H9 (cell line): ENCODE data around the gene ASTN2. TPM values are rescaled to one million over a fixed set of nuclear protein-coding genes. Genes with fewer than 3 reads are reported as not detected.

Experiments
- DNase-seq: peaks from one replicate; pipeline ENCODE4 v3.0.0-alpha.2; 2017
- H2AFZ ChIP-seq: one replicate; pipeline ENCODE4 v1.6.1; 2013; ENCODE audit warnings: mild to moderate bottlenecking, low read length, control low read depth, moderate library complexity
- H2AK5ac ChIP-seq: 2 replicates; pipeline ENCODE4 v1.6.1; 2013; ENCODE audit warnings: low read length, control low read depth, mixed read lengths; ENCODE audit not compliant: insufficient read length
- H2BK120ac ChIP-seq: one replicate; pipeline ENCODE4 v1.6.1; 2013; ENCODE audit warnings: low read depth, mild to moderate bottlenecking, low read length, control low read depth, inconsistent platforms; ENCODE audit not compliant: poor library complexity, severe bottlenecking
- H2BK12ac ChIP-seq: 2 replicates; pipeline ENCODE4 v1.6.1; 2013; ENCODE audit warnings: low read length, control low read depth, mixed read lengths, low read depth; ENCODE audit not compliant: insufficient read length
- H2BK15ac ChIP-seq: 2 replicates; pipeline ENCODE4 v1.6.1; 2013; ENCODE audit warnings: low read depth, low read length, control low read depth
- H2BK20ac ChIP-seq: one replicate; pipeline ENCODE4 v1.6.1; 2013; ENCODE audit warnings: low read depth, mild to moderate bottlenecking, low read length, control low read depth, inconsistent platforms; ENCODE audit not compliant: poor library complexity, severe bottlenecking
- H2BK5ac ChIP-seq: 2 replicates; pipeline ENCODE4 v1.6.1; 2013; ENCODE audit warnings: low read length, control low read depth, mixed read lengths; ENCODE audit not compliant: insufficient read length
- H3K14ac ChIP-seq: 2 replicates; pipeline ENCODE4 v1.6.1; 2013; ENCODE audit warnings: low read length, control low read depth; ENCODE audit not compliant: insufficient read depth
- H3K18ac ChIP-seq: 2 replicates; pipeline ENCODE4 v1.6.1; 2013; ENCODE audit warnings: low read depth, mild to moderate bottlenecking, mixed read lengths, low read length, control low read depth; ENCODE audit not compliant: insufficient read length
- H3K23ac ChIP-seq: 2 replicates; pipeline ENCODE4 v1.6.1; 2013; ENCODE audit warnings: low read length, control low read depth, mixed read lengths, low read depth; ENCODE audit not compliant: insufficient read length
- H3K23me2 ChIP-seq: 2 replicates; pipeline ENCODE4 v1.6.1; 2013; ENCODE audit warnings: low read depth, mild to moderate bottlenecking, mixed read lengths, low read length, control low read depth; ENCODE audit not compliant: insufficient read length, poor library complexity, severe bottlenecking
- H3K27ac ChIP-seq: 2 replicates; pipeline ENCODE4 v1.5.1; 2013; ENCODE audit warnings: low read length, control low read depth, mixed read lengths, low read depth; ENCODE audit not compliant: insufficient read length
- H3K27me3 ChIP-seq: 2 replicates; pipeline ENCODE4 v1.6.1; 2013; ENCODE audit warnings: low read length, control low read depth, inconsistent platforms; ENCODE audit not compliant: insufficient read depth
- H3K4ac ChIP-seq: 2 replicates; pipeline ENCODE4 v1.6.1; 2013; ENCODE audit warnings: low read depth, mild to moderate bottlenecking, control low read depth, inconsistent platforms, low read length, moderate library complexity
- H3K4me1 ChIP-seq: 2 replicates; pipeline ENCODE4 v1.6.1; 2013; ENCODE audit warnings: low read length, control low read depth, inconsistent platforms; ENCODE audit not compliant: insufficient read depth
- H3K4me2 ChIP-seq: 2 replicates; pipeline ENCODE4 v1.6.1; 2013; ENCODE audit warnings: low read length, control low read depth, mixed read lengths; ENCODE audit not compliant: insufficient read length, insufficient read depth
- H3K56ac ChIP-seq: 2 replicates; pipeline ENCODE4 v1.6.1; 2013; ENCODE audit warnings: low read depth, mild to moderate bottlenecking, mixed read lengths, low read length, control low read depth; ENCODE audit not compliant: insufficient read length
- H3K79me1 ChIP-seq: 2 replicates; pipeline ENCODE4 v1.6.1; 2013; ENCODE audit warnings: low read depth, mild to moderate bottlenecking, moderate library complexity, low read length, control low read depth, inconsistent platforms; ENCODE audit not compliant: insufficient read depth, poor library complexity, severe bottlenecking
- H3K79me2 ChIP-seq: 2 replicates; pipeline ENCODE4 v1.6.1; 2013; ENCODE audit warnings: low read length, control low read depth, inconsistent platforms; ENCODE audit not compliant: insufficient read depth
- H3K9ac ChIP-seq: 2 replicates; pipeline ENCODE4 v1.6.1; 2013; ENCODE audit warnings: low read length, control low read depth, mixed read lengths; ENCODE audit not compliant: insufficient read length; ENCODE audit errors: extremely low read depth
- H3K9me3 ChIP-seq: one replicate; pipeline ENCODE4 v1.6.1; 2013; ENCODE audit warnings: low read depth, low read length, inconsistent platforms; ENCODE audit not compliant: control insufficient read depth
- H3T11ph ChIP-seq: one replicate; pipeline ENCODE4 v1.6.1; 2013; ENCODE audit warnings: mild to moderate bottlenecking, low read length, control low read depth, inconsistent platforms
- H4K20me1 ChIP-seq: one replicate; pipeline ENCODE4 v1.6.1; 2013; ENCODE audit not compliant: control insufficient read depth, insufficient read length, insufficient read depth
- H4K5ac ChIP-seq: 2 replicates; pipeline ENCODE4 v1.6.1; 2013; ENCODE audit warnings: low read depth, mild to moderate bottlenecking, mixed read lengths, low read length, control low read depth; ENCODE audit not compliant: insufficient read length
- H4K8ac ChIP-seq: replicated peaks from 2 replicates; pipeline ENCODE4 v1.6.1; 2013; ENCODE audit warnings: low read length, control low read depth, mixed read lengths, low read depth; ENCODE audit not compliant: insufficient read length
- H4K91ac ChIP-seq: 2 replicates; pipeline ENCODE4 v1.6.1; 2013; ENCODE audit warnings: low read depth, mild to moderate bottlenecking, moderate library complexity, mixed read lengths, low read length, control low read depth; ENCODE audit not compliant: insufficient read length
- H3K27ac Mint-ChIP-seq, 3 experiments: 2 replicates in 2 of 3; 3 replicates in 1 of 3; pipeline ENCODE4 v1.8.0; 2020 to 2021; ENCODE audit warnings: mixed read lengths in 3 of 3, mild to moderate bottlenecking in 1 of 3, moderate library complexity in 1 of 3
- H3K27me3 Mint-ChIP-seq: 2 replicates; pipeline ENCODE4 v1.8.0; 2021; ENCODE audit warnings: low read depth, mild to moderate bottlenecking, moderate library complexity, mixed read lengths
- H3K36me3 Mint-ChIP-seq, 3 experiments: 2 replicates in 2 of 3; 3 replicates in 1 of 3; pipeline ENCODE4 v1.8.0; 2020 to 2021; ENCODE audit warnings: low read depth in 3 of 3, mixed read lengths in 3 of 3; ENCODE audit not compliant: insufficient read depth in 1 of 3
- H3K4me1 Mint-ChIP-seq, 2 experiments: 2 replicates each; pipeline ENCODE4 v1.8.0; 2020; ENCODE audit warnings: mixed read lengths in 2 of 2
- H3K4me3 Mint-ChIP-seq, 2 experiments: 2 replicates in 1 of 2; 3 replicates in 1 of 2; pipeline ENCODE4 v1.8.0; 2020 to 2021; ENCODE audit warnings: mild to moderate bottlenecking in 2 of 2, mixed read lengths in 2 of 2, moderate library complexity in 1 of 2
- H3K9me3 Mint-ChIP-seq, 2 experiments: 2 replicates in 1 of 2; 3 replicates in 1 of 2; pipeline ENCODE4 v1.8.0; 2020; ENCODE audit warnings: mild to moderate bottlenecking in 2 of 2, mixed read lengths in 2 of 2, moderate library complexity in 1 of 2
- CTCF ChIP-seq: fragments of 200-600 bp; sonication (generic); conservative IDR thresholded peaks from 3 replicates; pipeline ENCODE4 v1.8.0; 2021; ENCODE audit warnings: antibody characterized with exemption, mild to moderate bottlenecking
- WGBS: extraction: QIAGEN DNeasy Blood & Tissue Kit; methylation state at CpG from one replicate; pipeline ENCODE4 v1.1.7; 2013; ENCODE audit warnings: missing lambda C conversion rate, low lambda C conversion rate, mixed read lengths; ENCODE audit not compliant: insufficient read length; ENCODE audit errors: extremely low coverage; 5-methylcytosine and 5-hydroxymethylcytosine counted together
- total RNA-seq: library from RNA; stranded (reverse); gene quantifications from 2 replicates; pipeline ENCODE4 v1.2.1, GENCODE V29; 2021

The ASTN2 gene
- total RNA-seq, 1 experiment from 2014 or later, result 9.7 TPM

GRCh38 chr9:116815835-116816234 lies 599.0 kb downstream of the ASTN2 start:
- Histone ChIP-seq H2AK5ac (no peak overlapping the region), H3T11ph (no peak overlapping the region), H3K4ac (no peak overlapping the region), H2AFZ (no peak overlapping the region), H3K4me2 (no peak overlapping the region), H2BK20ac (no peak overlapping the region), H3K18ac (no peak overlapping the region), H4K8ac (no peak overlapping the region), H3K27me3 (no peaks in the 10 kb centered on the region), H2BK120ac (no peak overlapping the region), H4K5ac (no peak overlapping the region), H3K56ac (no peak overlapping the region), H3K4me1 (0 out of 2 replicates have a peak, but pooled peaks cover 2% of the 10 kb centered on the region), H3K9me3 (no peaks in the 10 kb centered on the region), H2BK12ac (no peak overlapping the region), H4K20me1 (no peaks in the 10 kb centered on the region), H3K79me1 (no peaks in the 10 kb centered on the region), H3K23me2 (no peaks in the 10 kb centered on the region), H3K79me2 (no peaks in the 10 kb centered on the region), H3K14ac (no peak overlapping the region), H3K27ac (no peak overlapping the region), H4K91ac (no peak overlapping the region), H2BK5ac (no peak overlapping the region), H2BK15ac (no peak overlapping the region), H3K9ac (no peak overlapping the region), H3K23ac (no peak overlapping the region)
- Mint-ChIP-seq H3K4me3 (no peak overlapping the region), H3K4me1 (peaks cover 15 to 22% of the 10 kb centered on the region in 2 experiments), H3K27ac (no peak overlapping the region; a peak in 1 of 7 replicates), H3K36me3 (no peaks in the 10 kb centered on the region), H3K9me3 (no peaks in the 10 kb centered on the region), H3K27me3 (no peaks in the 10 kb centered on the region)
- TF ChIP-seq CTCF, result no peak
- no CpG with 5 or more reads among the region's 1 CpG for WGBS
- DNase-seq, result no peak
